Osteoblast (primary cell): ENCODE data around the gene SBNO2. TPM values are rescaled to one million over a fixed set of nuclear protein-coding genes. Genes with fewer than 3 reads are reported as not detected.

Experiments used
- DNase-seq: peaks from one replicate; pipeline ENCODE4 v3.0.0; 2011; ENCODE audit warnings: low spot score, mixed read lengths; ENCODE audit not compliant: insufficient read length; ENCODE audit errors: missing footprints
- H2AFZ ChIP-seq: 2 replicates; pipeline ENCODE4 v1.6.0; 2011; ENCODE audit warnings: mild to moderate bottlenecking, low read length
- H3K27ac ChIP-seq: 2 replicates; pipeline ENCODE4 v1.5.1; 2011; ENCODE audit warnings: mild to moderate bottlenecking, low read depth, low read length, moderate library complexity
- H3K27me3 ChIP-seq: 2 replicates; pipeline ENCODE4 v1.6.0; 2012; ENCODE audit warnings: mild to moderate bottlenecking, control low read depth, inconsistent platforms, low read length, moderate library complexity; ENCODE audit not compliant: insufficient read depth
- H3K36me3 ChIP-seq: 2 replicates; pipeline ENCODE4 v1.5.1; 2011; ENCODE audit warnings: mild to moderate bottlenecking, low read length, control low read depth, moderate library complexity; ENCODE audit not compliant: insufficient read depth
- H3K4me1 ChIP-seq: 2 replicates; pipeline ENCODE4 v1.5.1; 2011; ENCODE audit warnings: mild to moderate bottlenecking, low read length, control low read depth, moderate library complexity; ENCODE audit not compliant: insufficient read depth
- H3K4me2 ChIP-seq: 2 replicates; pipeline ENCODE4 v1.6.0; 2011; ENCODE audit warnings: mild to moderate bottlenecking, low read length; ENCODE audit not compliant: insufficient read depth
- H3K4me3 ChIP-seq: fragments of 200-600 bp; sonication (generic); 3 replicates; pipeline ENCODE4 v1.5.1; 2012; ENCODE audit warnings: mild to moderate bottlenecking, low read length, inconsistent platforms; ENCODE audit not compliant: insufficient read depth
- H3K79me2 ChIP-seq: 2 replicates; pipeline ENCODE4 v1.6.0; 2012; ENCODE audit warnings: mild to moderate bottlenecking, low read length, control low read depth, inconsistent platforms; ENCODE audit not compliant: insufficient read depth
- H3K9me3 ChIP-seq: 2 replicates; pipeline ENCODE4 v1.5.1; 2011; ENCODE audit warnings: low read depth, low read length, control low read depth
- H4K20me1 ChIP-seq: 2 replicates; pipeline ENCODE4 v1.6.0; 2012; ENCODE audit warnings: mild to moderate bottlenecking, low read length, control low read depth; ENCODE audit not compliant: insufficient read depth
- total RNA-seq: library from RNA; depleted of rRNA; stranded (reverse); fragments of >200 nt; gene quantifications from 2 replicates; pipeline ENCODE4 v1.2.3, GENCODE V29; 2012
- TF ChIP-seq, protein P1 (sequence below): IDR thresholded peaks from 2 replicates; pipeline ENCODE4 v1.5.1; 2011; ENCODE audit warnings: mild to moderate bottlenecking, low read depth, low read length, moderate library complexity; ENCODE audit errors: extremely low read depth

Gene SBNO2
- total RNA-seq, 1 donor, result 69.1 TPM

DNA sequence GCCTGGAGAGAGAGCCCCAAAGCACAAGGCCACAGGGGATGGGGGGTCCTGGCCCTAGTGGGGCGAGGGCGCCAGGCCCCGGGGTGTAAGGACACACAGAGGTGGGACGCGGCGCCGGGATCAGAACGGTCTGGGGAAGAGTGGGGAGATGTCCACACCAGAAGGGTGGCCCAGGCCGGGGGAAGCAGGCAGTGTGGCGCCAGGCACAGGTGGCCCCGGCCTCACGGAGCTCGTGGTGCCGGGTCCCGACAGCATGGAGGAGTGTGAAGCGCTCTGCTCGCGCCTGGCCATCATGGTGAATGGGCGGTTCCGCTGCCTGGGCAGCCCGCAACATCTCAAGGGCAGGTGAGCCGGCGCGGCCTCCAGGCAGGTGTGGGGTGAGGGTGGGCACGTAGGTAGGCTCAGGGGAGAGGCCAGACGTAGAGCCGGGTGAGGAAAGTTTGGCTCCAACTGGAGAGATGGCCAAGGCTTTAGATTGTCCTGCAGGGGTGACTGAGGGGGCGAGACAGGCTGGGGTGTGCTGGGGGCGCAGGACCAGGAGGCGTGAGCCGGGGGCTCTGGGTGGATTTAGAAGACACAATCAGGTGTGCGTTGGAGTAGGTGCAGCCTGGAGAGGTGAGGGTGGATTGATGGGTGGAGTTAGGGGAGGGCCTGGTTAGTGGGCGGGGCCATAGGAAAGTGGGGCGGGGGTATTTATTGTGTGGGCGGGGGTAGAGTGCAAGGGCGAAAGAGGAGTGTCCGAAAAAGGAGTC, 110.0 kb downstream of the SBNO2 start:
- no peak overlapping the region for H3K4me3 ChIP-seq
- H3K36me3 ChIP-seq, result no peaks in the 10 kb centered on the region
- TF ChIP-seq, protein P1, sequence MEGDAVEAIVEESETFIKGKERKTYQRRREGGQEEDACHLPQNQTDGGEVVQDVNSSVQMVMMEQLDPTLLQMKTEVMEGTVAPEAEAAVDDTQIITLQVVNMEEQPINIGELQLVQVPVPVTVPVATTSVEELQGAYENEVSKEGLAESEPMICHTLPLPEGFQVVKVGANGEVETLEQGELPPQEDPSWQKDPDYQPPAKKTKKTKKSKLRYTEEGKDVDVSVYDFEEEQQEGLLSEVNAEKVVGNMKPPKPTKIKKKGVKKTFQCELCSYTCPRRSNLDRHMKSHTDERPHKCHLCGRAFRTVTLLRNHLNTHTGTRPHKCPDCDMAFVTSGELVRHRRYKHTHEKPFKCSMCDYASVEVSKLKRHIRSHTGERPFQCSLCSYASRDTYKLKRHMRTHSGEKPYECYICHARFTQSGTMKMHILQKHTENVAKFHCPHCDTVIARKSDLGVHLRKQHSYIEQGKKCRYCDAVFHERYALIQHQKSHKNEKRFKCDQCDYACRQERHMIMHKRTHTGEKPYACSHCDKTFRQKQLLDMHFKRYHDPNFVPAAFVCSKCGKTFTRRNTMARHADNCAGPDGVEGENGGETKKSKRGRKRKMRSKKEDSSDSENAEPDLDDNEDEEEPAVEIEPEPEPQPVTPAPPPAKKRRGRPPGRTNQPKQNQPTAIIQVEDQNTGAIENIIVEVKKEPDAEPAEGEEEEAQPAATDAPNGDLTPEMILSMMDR, result no peak
- no peak overlapping the region for H3K4me2 ChIP-seq
- H3K27ac ChIP-seq, result no peak overlapping the region
- DNase-seq, result no peak
- H3K79me2 ChIP-seq, result no peaks in the 10 kb centered on the region
- no peaks in the 10 kb centered on the region for H3K4me1 ChIP-seq
- no peak overlapping the region for H2AFZ ChIP-seq
- peaks cover 23% of the 10 kb centered on the region for H3K27me3 ChIP-seq
- no peaks in the 10 kb centered on the region for H3K9me3 ChIP-seq
- no peaks in the 10 kb centered on the region for H4K20me1 ChIP-seq

DNA sequence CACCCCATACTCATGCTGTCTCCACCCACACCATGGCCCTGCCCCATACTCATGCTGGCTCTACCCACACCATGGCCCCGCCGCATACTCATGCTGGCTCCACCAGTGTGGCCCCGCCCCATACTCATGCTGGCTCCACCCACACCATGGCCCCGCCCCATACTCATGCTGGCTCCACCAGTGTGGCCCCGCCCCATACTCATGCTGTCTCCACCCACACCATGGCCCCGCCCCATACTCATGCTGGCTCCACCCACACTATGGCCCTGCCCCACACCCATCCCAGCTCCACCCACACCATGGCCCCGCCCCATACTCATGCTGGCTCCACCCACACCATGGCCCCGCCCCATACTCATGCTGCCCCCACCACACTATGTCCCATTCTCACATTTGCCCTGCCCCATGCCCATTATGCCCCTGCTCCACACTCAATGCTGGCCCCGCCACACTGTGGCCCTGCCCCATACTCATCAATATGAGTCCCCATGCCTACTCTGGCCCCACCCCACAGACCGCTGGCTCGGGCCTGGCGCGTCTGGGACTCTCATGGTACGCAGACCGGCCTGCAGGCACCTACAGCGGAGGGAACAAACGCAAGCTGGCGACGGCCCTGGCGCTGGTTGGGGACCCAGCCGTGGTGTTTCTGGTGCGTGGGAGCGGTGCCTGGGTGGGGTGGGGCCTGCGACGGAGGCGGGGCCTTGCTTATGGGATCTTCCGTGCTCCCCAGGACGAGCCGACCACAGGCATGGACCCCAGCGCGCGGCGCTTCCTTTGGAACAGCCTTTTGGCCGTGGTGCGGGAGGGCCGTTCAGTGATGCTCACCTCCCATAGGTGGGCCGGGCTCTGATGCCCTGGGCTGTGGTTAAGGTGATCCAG, 110.8 kb downstream of the SBNO2 start:
- no peak for DNase-seq
- TF ChIP-seq, protein P1, result no peak
- Histone ChIP-seq H3K9me3 (peaks cover 5% of the 10 kb centered on the region), H3K36me3 (no peaks in the 10 kb centered on the region), H3K4me3 (no peak overlapping the region), H3K79me2 (no peaks in the 10 kb centered on the region), H3K27me3 (peaks cover 19% of the 10 kb centered on the region), H3K27ac (no peak overlapping the region), H3K4me1 (no peaks in the 10 kb centered on the region), H4K20me1 (no peaks in the 10 kb centered on the region), H3K4me2 (no peak overlapping the region), H2AFZ (no peak overlapping the region)

DNA sequence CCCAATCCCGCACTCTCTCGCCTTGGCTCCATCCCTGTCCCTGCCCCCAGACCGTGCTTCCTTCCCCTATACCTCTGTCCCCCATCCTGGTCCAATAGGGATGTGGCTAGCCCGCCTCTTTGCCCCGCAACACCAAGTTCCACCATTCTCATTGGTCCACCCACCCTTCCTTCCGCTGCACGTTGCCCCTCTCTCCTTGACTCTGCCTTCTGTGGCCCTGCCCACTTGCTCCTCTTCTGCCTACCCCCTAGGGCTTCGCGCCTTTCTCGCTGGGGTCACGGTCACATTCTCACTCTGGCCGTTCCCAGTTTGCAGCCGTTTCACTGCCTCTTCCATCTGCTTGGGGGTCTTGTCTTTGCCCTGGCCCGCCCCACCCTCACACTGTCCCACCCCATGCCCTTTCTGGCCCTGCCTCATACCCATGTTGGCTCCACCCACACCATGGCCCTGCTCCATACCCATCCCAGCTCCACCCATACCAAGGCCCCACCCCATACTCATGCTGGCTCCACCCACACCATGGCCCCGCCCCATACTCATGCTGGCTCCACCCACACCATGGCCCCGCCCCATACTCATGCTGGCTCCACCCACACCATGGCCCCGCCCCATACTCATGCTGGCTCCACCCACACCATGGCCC, 111.6 kb downstream of the SBNO2 start:
- H3K36me3 ChIP-seq, result no peaks in the 10 kb centered on the region
- H3K27me3 ChIP-seq, result peaks cover 13% of the 10 kb centered on the region
- peaks cover 12% of the 10 kb centered on the region for H3K9me3 ChIP-seq
- H3K4me1 ChIP-seq, result no peaks in the 10 kb centered on the region
- no peak overlapping the region for H3K4me3 ChIP-seq
- H2AFZ ChIP-seq, result no peak overlapping the region
- no peak overlapping the region for H3K27ac ChIP-seq
- TF ChIP-seq, protein P1, result no peak
- H3K4me2 ChIP-seq, result no peak overlapping the region
- DNase-seq, result no peak
- H3K79me2 ChIP-seq, result no peaks in the 10 kb centered on the region
- no peaks in the 10 kb centered on the region for H4K20me1 ChIP-seq

DNA sequence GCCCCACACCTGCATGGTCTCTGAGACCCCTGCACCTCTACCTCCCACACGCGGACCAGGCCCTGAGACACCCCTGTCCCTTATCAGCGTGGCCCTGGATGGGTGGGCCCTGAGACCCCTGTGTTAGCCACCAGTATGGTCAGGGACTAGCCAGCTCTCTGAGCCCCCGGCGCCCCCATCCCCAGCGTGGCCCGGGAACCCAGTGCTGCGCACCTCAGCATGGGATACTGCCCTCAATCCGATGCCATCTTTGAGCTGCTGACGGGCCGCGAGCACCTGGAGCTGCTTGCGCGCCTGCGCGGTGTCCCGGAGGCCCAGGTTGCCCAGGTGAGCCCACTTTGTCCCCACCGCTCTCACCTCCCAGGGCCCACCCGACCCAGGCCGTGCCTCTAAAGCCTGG, 112.1 kb downstream of the SBNO2 start:
- TF ChIP-seq, protein P1, result no peak
- no peak for DNase-seq
- no peaks in the 10 kb centered on the region for H3K4me1 ChIP-seq
- no peak overlapping the region for H3K27ac ChIP-seq
- no peaks in the 10 kb centered on the region for H3K79me2 ChIP-seq
- H3K36me3 ChIP-seq, result no peaks in the 10 kb centered on the region
- H4K20me1 ChIP-seq, result no peaks in the 10 kb centered on the region
- peaks cover 8% of the 10 kb centered on the region for H3K27me3 ChIP-seq
- H3K9me3 ChIP-seq, result peaks cover 17% of the 10 kb centered on the region
- H3K4me3 ChIP-seq, result no peak overlapping the region
- no peak overlapping the region for H2AFZ ChIP-seq
- H3K4me2 ChIP-seq, result no peak overlapping the region
